NCI-H2029 (cell line): ENCODE results near the gene FAM180B.
"Not testable (repeated sequence)": the region's sequence is repeated elsewhere in the genome, so short reads cannot be mapped to it uniquely, and the experiment has no call there.

Source experiments
- DNase-seq: peaks from one replicate; lab custom pipeline; 2025; lab: John Stamatoyannopoulos, UW

Gene FAM180B

DNA sequence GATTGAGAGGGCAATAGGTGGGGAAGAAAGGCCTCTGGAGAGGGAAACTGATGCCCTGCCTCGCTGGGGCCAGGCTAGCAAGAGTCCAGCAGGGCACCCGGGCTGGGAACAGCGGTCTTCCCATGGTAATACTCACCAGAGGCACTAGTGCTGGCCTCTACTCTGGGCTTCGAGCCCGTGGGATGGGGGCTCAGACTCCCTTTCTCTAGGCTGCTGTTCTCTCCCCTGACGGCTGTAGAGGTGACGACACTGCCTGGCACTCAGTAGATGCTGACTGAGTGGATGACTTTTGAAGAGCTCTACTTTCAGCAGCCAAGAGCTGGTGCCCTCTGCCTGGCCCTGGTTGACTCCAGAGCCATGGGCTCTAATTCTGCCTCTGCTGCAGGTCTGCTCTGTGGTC is 8.6 kb downstream of the FAM180B start:
- no peak for DNase-seq

DNA sequence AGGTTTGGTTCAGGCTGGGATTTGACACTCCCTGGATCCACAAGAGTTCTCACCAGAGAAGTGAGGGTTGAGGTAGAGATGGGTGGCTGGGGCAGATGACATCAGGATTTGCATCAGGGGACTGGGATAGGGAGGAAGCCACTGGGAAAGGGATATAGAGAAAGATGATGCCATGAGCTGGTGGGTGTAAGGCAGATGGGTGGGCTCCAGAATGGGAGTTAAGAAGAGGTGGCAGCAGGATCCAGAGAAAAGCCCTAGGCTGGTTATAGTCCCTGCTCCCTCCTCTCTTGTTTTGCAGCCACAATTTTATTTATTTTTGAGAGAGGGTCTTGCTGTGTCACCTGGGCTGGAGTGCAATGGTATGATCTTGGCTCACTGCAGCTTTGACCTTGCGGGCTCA is 9.5 kb downstream of the FAM180B start:
- no peak for DNase-seq

DNA sequence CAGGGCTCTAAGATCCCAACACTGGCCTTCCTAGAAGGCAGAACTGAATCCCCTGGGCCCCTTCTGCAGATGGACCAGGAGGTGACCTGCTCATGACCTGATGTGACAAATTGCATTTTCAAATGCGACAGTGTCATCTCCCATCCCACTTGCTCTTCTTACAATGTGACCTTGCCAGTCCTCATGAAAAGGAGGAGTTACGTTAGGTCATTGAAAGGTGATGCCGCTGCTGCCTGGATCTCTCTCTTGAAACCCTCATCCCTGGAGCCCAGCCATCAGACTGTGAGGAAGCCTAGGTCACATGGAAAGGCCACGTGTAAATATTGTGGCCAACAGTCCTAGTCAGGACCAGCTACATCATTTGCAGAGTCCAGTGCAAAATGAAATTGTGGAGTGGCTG is 13.4 kb downstream of the FAM180B start:
- DNase-seq, result peak; percentile 88

DNA sequence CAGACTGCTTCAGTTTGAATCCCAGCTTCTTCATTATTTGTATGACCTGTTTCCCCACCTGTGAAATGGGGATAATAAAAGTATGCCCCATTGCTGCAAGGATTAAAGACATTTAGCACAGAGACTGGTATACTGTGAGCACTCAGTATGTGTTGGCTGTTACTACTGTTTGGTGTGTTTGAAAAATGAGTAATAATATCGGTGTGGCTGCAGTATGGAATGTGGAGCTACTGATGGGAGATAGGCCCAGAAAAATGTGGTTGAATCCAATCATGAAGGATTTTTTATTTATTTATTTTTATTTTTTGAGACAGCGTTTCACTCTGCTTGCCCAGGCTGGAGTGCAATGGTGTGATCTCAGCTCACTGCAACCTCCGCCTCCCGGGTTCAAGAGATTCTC is 16.8 kb downstream of the FAM180B start:
- no peak for DNase-seq

DNA sequence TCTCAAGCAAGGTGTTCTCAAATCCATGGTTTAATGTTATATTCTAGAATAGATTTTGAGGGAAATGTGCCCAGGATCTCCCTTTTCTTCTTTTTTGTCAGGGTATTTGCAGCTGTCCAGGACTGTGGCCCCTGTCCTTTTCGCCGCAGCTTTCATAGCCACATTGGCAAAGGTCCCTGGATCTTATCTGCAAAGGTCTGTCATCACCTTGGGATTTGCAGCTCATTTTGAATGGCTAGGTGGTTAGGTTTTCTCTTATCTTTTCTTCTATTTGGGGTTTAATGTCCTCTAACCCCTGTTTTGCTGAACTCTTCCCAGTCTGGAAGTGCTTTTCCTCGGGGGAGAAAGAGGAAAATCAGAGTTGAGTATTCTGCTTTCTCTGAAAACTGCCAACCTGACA is 19.4 kb downstream of the FAM180B start:
- no peak for DNase-seq

DNA sequence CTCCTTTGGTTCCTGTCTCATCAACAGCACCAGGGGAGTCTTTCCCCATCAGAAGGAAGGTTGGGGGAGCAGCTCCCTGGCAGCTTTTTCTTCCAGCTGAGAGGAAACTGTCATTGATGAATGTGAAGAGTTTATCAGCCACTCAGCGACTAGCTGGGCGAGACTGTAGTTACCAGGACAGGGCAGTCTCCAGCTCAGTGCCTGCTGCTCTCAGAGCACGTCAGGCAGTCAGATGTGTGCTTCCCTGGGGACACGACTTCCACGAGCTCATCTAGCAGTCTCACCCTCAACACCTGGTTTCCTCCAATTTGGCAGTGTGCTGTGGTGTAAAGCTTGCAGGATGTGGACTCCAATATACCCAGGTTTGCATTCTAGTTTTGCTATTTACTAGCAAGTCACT is 20.3 kb downstream of the FAM180B start:
- no peak for DNase-seq

DNA sequence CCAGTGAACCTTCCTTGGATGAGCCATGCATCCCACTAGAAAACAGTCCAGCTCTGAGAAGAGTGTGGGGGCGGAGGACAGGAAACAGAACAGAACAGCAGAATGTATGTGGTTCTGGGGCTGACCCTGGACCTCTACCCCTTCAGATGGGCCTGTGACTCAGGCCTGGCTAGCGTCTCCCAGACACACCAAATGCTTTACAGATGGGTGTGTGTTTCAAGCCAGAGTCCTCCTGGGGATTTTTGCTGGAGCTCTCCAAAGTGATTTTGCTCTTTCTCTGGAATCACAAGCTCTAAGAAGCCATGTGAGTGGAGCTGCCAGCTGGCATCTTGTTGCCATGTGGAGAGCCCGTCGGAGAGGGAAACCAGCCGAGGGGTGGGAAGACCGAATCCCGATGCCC is 20.9 kb downstream of the FAM180B start:
- no peak for DNase-seq

DNA sequence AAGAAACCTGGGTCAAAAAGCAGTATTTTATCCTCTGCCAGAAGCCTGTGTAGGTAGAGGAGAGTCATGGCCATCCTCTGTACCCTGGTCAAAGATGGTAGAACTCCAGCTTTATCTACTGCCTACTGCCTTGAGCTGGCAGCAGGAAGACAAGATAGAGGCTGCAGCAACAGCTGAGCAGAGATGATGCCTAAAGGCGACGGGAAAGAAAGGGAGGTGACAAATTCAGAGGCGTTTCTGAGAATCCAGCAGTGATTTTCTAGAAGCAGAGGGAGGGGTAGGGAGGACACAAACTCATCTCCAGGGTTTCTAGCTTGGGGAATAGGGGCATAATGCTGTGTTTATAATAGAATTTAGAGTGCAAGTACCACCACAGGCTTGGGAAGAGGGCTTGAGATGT is 23.2 kb downstream of the FAM180B start:
- no peak for DNase-seq

DNA sequence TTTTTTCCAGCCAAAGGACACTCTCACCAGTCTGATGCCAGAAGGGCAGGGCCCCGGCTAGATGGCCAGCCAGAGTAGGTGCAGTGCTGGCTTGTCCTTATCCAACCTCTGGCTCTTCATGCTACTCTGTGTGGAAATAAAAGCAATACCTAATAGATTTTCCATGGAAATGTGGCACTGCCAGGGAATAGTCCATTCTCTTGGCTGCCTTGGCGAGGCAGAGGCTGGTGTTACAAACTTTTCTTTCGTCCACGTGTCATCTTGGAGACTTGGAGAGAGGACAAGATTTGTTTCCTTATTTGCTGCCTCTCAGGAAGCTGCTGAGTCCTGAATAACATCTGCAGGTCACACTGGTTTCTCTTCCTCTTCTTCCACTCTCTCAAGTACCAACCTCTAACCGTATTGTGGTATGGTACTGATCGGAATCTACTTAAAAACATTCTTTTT is 24.9 kb downstream of the FAM180B start:
- no peak for DNase-seq

DNA sequence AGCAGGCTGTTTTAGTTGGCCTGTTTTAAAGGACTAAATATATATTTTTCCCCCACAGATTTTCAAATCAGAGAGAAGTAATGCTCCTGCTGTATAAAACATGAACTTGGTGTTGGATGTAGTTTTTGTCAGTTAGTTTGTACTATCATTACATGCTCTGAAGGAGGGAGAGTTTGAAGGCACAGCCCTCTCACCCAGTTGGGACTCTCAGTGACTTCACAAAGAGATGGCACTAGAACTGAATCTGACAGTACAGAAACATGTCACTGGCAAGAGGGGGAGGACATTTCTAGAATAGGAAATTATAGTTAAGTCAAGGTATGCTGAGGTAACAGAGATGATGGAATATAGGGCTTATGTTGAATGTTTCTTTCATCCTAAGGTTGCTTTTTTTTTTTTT is 28.8 kb downstream of the FAM180B start:
- DNase-seq, result no peak

DNA sequence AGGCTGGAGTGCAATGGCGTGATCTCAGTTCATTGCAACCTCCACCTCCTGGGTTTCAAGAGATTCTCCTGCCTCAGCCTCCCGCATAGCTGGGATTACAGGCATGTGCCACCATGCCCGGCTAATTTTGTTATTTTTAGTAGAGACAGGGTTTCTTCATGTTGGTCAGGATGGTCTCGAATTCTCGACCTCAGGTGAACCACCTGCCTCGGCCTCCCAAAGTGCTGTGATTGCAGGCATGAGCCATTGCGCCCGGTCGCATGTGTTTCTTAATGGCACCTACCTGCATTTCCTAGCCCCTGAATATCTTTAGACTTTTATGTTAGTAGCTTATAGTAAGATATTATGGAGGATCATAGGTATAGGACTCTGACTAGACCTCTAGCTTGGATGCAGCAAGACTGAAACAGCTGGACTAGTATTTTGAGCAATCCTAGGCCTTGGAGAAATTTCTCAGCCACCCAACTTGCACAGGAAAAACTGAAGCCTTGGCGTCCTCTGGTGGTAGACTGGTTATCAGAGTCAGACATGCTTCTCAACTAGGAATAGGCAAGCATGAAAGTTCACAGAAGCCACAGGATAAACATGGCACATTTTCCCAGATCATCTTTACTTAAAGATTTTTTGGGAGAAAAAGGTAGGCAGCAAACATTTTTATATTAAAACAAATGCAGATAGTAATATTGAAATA is 30.4 kb downstream of the FAM180B start:
- DNase-seq, result no peak

DNA sequence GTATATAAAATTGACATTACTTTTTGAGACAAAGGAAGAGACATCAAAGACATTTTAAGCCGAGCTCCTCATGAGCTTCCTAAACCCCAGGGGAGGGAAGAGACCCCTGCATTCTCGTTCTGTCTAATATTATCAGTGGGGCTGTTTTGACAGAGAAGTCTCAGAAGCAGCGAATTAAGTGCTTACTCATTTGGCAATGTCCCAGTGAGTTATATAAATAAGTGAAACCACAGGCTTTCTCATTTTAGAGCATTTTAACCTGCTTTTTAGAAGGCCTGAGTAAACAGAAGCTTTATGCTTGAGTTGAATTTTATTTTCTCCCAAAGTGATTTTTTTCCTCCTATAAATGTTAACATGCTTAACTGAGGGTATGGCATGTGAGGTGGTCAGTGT is 30.9 kb downstream of the FAM180B start:
- no peak for DNase-seq

DNA sequence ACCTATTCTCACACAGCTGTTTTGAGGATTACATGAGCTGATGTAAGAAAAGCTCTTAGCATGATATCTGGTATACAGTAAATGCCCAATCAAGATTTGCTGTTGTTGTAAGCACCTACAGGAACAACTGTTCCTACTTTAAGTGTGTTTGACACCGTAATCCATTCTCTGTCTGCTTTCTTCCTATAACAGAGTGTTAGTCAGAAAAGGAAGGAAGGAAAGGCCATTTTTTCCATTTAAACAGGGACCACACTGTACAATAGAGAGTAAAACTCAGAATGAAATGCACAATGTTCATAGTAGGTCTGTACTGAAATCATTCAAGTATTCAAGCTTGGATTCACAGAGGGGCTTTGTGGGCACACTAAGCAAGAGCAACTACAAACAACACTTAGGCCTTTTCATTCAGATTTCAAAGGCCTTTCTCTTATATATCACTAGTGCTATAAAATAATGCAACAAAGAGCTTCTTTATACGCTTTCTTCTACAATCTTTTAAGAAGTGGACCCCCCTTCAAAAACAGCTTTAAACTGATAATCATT is 34.4 kb downstream of the FAM180B start:
- DNase-seq, result no peak

DNA sequence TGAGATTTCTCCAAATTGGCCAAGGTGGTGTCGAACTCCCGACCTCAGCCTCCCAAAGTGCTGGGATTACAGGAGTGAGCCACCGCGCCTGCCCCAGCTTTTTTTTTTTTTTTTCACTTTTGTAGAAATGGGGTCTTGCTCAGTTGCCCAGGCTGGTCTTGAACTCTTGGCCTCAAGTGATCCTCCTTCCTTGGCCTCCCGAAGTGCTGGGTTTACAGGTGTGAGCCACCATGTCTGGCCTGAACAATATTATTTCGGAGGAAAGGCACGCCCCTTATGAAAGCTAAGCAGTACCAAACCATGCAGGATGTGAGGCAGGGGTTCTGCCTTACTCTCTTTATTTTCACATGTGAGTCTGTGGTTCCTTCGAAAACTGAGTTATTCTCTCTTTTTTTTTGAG is 39.8 kb downstream of the FAM180B start:
- DNase-seq, result no peak

DNA sequence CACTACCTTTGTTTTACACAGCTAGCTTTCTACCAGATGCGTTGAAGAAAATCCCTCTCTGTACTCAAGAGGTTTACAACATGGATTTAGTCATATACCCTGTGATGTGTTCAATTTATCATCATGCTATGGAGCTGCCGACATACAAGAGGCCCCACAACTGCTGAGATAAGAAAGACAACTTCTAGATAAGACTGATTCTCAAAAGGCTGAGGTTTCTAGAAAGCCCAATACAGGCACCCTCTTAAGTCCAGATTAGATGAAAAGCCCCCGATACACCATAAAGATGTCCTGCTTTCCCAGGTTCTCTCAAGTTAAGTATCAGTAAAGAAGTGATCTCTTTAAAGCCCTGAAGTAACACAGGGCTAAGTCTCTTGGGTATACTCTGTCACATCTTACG is 41.5 kb downstream of the FAM180B start:
- no peak for DNase-seq

DNA sequence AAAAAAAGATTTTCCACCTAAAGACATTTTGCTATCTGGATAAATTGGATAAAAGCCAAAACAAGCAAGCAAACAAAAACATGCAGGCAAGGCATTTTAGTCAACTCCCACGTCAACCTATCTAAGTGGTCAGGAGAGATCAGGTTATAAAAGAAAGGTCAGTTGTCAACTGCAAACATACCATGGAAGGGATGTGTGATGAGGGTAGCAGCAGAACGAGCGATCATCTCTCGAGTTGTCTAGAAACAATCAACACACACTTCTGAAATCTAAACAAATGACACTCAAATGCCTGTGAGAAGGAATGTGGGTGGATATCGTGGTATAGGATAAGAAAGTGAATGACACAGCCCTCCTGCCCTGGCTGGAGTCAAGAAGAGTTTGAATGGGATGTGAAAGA is 45.0 kb downstream of the FAM180B start:
- DNase-seq, result no peak

DNA sequence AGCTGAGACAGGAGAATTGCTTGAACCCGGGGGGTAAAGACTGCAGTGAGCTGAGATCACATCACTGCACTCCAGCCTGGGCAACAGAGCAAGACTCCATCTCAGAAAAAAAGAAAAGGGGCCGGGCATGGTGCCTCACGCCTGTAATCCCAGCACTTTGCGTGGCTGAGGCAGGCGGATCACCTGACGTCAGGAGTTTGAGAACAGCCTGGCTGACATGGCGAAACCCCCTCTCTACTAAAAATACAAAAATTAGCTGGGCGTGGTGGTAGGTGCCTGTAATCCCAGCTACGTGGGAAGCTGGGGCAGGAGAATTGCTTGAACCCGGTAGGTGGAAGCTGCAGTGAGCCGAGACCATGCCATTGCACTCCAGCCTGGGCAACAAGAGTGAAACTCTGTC is 49.9 kb downstream of the FAM180B start:
- not testable (repeated sequence) for DNase-seq
